ENCODE results near the gene CHD2. TPM values are rescaled to one million over a fixed set of nuclear protein-coding genes. Genes with fewer than 3 reads are reported as not detected.

CHD2 gene
- total RNA-seq, 1 experiment from 2014 or later = 81.8 TPM

- ATAC-seq = peak; percentile 10
- Histone ChIP-seq H3K27me3 (ENCODE audit: control insufficient read depth, insufficient read depth, low read length) (no peaks in the 10 kb centered on the region), H3K36me3 (ENCODE audit: control insufficient read depth, insufficient read depth, low read length) (peaks cover 28% of the 10 kb centered on the region), H3K27ac (ENCODE audit: low read length) (peak overlapping the region; percentile 65), H3K9me3 (ENCODE audit: control insufficient read depth, insufficient read depth, low read depth, low read length) (no peaks in the 10 kb centered on the region), H3K4me1 (ENCODE audit: control insufficient read depth, insufficient read depth, low read length) (peaks cover 44% of the 10 kb centered on the region), H3K4me3 (ENCODE audit: low read depth in 2 of 2, low read length in 2 of 2) (no peak overlapping the region)
- ChIA-PET CTCF (interaction anchor here (0.5 to 3.5 kb wide), 3 partner anchors 232 to 1091 kb away, joined by 3 to 53 read pairs (median 3); no protein-coding TSS in a partner anchor), POLR2A (no interaction called here)
- DNase-seq (ENCODE audit: low read depth, low spot score) = no peak
- TF ChIP-seq SIN3A (IDR thresholded peaks at IDR 0.05; ENCODE audit: borderline replicate concordance, insufficient read depth, low read depth, low read length) (0 out of 2 replicates have a peak, but pooled peaks have one; percentile 33), TCF7L2 (IDR thresholded peaks at IDR 0.05; ENCODE audit: low read depth, low read length) (no peak), POLR2AphosphoS5 (IDR thresholded peaks at IDR 0.05; ENCODE audit: low read depth, low read length) (peak; percentile 74)
- TF ChIP-seq, protein P1, sequence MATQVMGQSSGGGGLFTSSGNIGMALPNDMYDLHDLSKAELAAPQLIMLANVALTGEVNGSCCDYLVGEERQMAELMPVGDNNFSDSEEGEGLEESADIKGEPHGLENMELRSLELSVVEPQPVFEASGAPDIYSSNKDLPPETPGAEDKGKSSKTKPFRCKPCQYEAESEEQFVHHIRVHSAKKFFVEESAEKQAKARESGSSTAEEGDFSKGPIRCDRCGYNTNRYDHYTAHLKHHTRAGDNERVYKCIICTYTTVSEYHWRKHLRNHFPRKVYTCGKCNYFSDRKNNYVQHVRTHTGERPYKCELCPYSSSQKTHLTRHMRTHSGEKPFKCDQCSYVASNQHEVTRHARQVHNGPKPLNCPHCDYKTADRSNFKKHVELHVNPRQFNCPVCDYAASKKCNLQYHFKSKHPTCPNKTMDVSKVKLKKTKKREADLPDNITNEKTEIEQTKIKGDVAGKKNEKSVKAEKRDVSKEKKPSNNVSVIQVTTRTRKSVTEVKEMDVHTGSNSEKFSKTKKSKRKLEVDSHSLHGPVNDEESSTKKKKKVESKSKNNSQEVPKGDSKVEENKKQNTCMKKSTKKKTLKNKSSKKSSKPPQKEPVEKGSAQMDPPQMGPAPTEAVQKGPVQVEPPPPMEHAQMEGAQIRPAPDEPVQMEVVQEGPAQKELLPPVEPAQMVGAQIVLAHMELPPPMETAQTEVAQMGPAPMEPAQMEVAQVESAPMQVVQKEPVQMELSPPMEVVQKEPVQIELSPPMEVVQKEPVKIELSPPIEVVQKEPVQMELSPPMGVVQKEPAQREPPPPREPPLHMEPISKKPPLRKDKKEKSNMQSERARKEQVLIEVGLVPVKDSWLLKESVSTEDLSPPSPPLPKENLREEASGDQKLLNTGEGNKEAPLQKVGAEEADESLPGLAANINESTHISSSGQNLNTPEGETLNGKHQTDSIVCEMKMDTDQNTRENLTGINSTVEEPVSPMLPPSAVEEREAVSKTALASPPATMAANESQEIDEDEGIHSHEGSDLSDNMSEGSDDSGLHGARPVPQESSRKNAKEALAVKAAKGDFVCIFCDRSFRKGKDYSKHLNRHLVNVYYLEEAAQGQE (IDR thresholded peaks at IDR 0.05; ENCODE audit: insufficient read depth in 1 of 2, low read depth in 2 of 2, low read length in 1 of 2) = no peak
- in situ Hi-C loops (cut with HindIII; ENCODE audit: low pct_unique_long_range_greater_than_20kb, low sequenced_read_pairs) = no loop called here
- intact Hi-C loops (cut with micrococcal nuclease; ENCODE audit: unreplicated experiment) = no loop called here
- no TSS peak for BruUV-seq (replicated peaks)
Measured at GRCh38 chr15:93028632-93029213, 128.6 kb downstream of the CHD2 start.

- ChIA-PET CTCF (interaction anchor here (0.6 to 3.5 kb wide), 3 partner anchors 232 to 1090 kb away, joined by 3 to 53 read pairs (median 3); no protein-coding TSS in a partner anchor), POLR2A (no interaction called here)
- DNase-seq (ENCODE audit: low read depth, low spot score) (no peak), ATAC-seq (peak; percentile 23)
- no peaks in the 10 kb centered on the region for H3K9me3 ChIP-seq (ENCODE audit: control insufficient read depth, insufficient read depth, low read depth, low read length)
- no peaks in the 10 kb centered on the region for H3K27me3 ChIP-seq (ENCODE audit: control insufficient read depth, insufficient read depth, low read length)
- peaks cover 44% of the 10 kb centered on the region for H3K4me1 ChIP-seq (ENCODE audit: control insufficient read depth, insufficient read depth, low read length)
- intact Hi-C loops (cut with micrococcal nuclease; ENCODE audit: unreplicated experiment) = no loop called here
- H3K36me3 ChIP-seq (ENCODE audit: control insufficient read depth, insufficient read depth, low read length) = peaks cover 22% of the 10 kb centered on the region
- no TSS peak for BruUV-seq (replicated peaks)
- in situ Hi-C loops (cut with HindIII; ENCODE audit: low pct_unique_long_range_greater_than_20kb, low sequenced_read_pairs) = no loop called here
- peak overlapping the region; percentile 29; the same call in 1 of the 2 replicates for H3K27ac ChIP-seq (ENCODE audit: low read length)
- TF ChIP-seq POLR2AphosphoS5 (IDR thresholded peaks at IDR 0.05; ENCODE audit: low read depth, low read length) = peak; percentile 50; the same call in 1 of the 2 replicates
- TF ChIP-seq, protein P1 (IDR thresholded peaks at IDR 0.05; ENCODE audit: insufficient read depth in 1 of 2, low read depth in 2 of 2, low read length in 1 of 2) = no peak
- H3K4me3 ChIP-seq (ENCODE audit: low read depth in 2 of 2, low read length in 2 of 2) = no peak overlapping the region
Measured at GRCh38 chr15:93029214-93029835, 129.2 kb downstream of the CHD2 start.
